HG03558 (cell line): ENCODE measurements around the gene ALOX12.

Experiments
- ATAC-seq: cut with Tn5 transposase; IDR thresholded peaks from one replicate; pipeline ENCODE4 v1.9.1; 2021; ENCODE audit warnings: moderate number of reproducible peaks; ENCODE audit not compliant: unreplicated experiment; ENCODE audit errors: extremely low read depth

ALOX12 gene

GRCh38 chr17:7019839-7020519, 24.1 kb downstream of the ALOX12 start:
- ATAC-seq: no peak

GRCh38 chr17:7020894-7021664, 25.2 kb downstream of the ALOX12 start:
- no peak for ATAC-seq

- peak; percentile 43 for ATAC-seq
Measured at GRCh38 chr17:7021993-7022778, 26.3 kb downstream of the ALOX12 start.

GRCh38 chr17:7022781-7023571, 27.1 kb downstream of the ALOX12 start, which contains the start of gene BCL6B:
Gene BCL6B, plus strand, starts transcription at chr17:7023050. Its CDS starts 622 bp downstream, at chr17:7023672.
- no peak for ATAC-seq

GRCh38 chr17:7023576-7024401, 27.9 kb downstream of the ALOX12 start:
- ATAC-seq: no peak

- no peak for ATAC-seq
Measured at GRCh38 chr17:7024402-7024785, 28.5 kb downstream of the ALOX12 start.

GRCh38 chr17:7025245-7025644, 29.4 kb downstream of the ALOX12 start:
- ATAC-seq: no peak

GRCh38 chr17:7026471-7027115, 30.7 kb downstream of the ALOX12 start:
- no peak for ATAC-seq

- no peak for ATAC-seq
Measured at GRCh38 chr17:7027335-7027734, 31.5 kb downstream of the ALOX12 start.

GRCh38 chr17:7029096-7029495, 33.2 kb downstream of the ALOX12 start:
- no peak for ATAC-seq

- ATAC-seq: no peak
Measured at GRCh38 chr17:7029659-7030058, 33.8 kb downstream of the ALOX12 start.

GRCh38 chr17:7034955-7035590, 39.2 kb downstream of the ALOX12 start:
- ATAC-seq: no peak

- peak; percentile 63 for ATAC-seq
Measured at GRCh38 chr17:7035591-7036368, 39.9 kb downstream of the ALOX12 start, which contains the start of gene SLC16A13. Gene SLC16A13, plus strand, starts transcription at chr17:7036015. Its CDS starts 368 bp downstream, at chr17:7036383.

GRCh38 chr17:7038025-7038862, 42.4 kb downstream of the ALOX12 start:
- no peak for ATAC-seq

GRCh38 chr17:7039832-7040231, 44.0 kb downstream of the ALOX12 start:
- no peak for ATAC-seq

GRCh38 chr17:7041607-7042500, 46.0 kb downstream of the ALOX12 start:
- ATAC-seq: no peak
